SK-N-SH (cell line): ENCODE measurements around the gene EXOC6B.

Source experiments
- ELF1 ChIP-seq: IDR thresholded peaks from 2 replicates; pipeline ENCODE4 v1.4.0; 2012
- NFIC ChIP-seq: IDR thresholded peaks from 2 replicates; pipeline ENCODE4 v1.4.0; 2012; ENCODE audit warnings: borderline replicate concordance
- TF ChIP-seq, protein P1 (sequence below): fragments of 200-600 bp; sonication (generic); IDR thresholded peaks from 2 replicates; pipeline ENCODE4 v1.6.1; 2017; ENCODE audit warnings: antibody characterized with exemption, mild to moderate bottlenecking, moderate library complexity
- TF ChIP-seq, protein P2 (sequence below): IDR thresholded peaks from 2 replicates; pipeline ENCODE4 v1.4.0; 2012; ENCODE audit warnings: low read depth, borderline replicate concordance
- TF ChIP-seq, protein P3 (sequence below): IDR thresholded peaks from 2 replicates; pipeline ENCODE4 v1.4.0; 2012; ENCODE audit warnings: low read depth

DNA sequence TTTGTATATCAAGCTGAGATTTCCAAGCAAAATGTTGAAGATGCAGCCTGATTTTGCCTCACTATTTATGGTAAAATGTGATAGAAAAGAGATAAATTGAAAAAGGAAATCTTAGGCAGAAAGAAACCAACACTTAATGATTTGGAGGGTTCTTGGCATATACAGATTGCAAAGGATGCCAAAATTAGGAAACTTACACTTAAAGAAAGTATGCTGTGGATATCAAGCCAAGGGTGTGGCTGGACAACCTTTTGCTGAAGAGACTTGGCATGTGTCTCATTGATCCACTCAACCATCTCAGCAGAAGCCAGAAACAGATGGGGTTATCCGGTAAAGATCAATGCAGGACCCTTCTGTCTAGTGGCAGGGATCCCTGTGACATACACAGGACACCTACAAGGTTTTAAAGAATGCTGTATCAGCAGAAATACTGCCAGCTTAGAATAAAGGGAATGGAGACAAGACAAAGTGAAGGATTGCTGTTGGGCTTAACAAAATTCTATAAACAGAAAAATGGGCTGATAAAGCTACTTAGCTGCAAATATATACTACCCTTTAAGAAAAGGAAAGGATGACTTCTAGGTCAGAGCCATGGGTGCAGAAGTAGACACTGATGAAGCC is 570.9 kb downstream of the EXOC6B start:
- TF ChIP-seq, protein P1, sequence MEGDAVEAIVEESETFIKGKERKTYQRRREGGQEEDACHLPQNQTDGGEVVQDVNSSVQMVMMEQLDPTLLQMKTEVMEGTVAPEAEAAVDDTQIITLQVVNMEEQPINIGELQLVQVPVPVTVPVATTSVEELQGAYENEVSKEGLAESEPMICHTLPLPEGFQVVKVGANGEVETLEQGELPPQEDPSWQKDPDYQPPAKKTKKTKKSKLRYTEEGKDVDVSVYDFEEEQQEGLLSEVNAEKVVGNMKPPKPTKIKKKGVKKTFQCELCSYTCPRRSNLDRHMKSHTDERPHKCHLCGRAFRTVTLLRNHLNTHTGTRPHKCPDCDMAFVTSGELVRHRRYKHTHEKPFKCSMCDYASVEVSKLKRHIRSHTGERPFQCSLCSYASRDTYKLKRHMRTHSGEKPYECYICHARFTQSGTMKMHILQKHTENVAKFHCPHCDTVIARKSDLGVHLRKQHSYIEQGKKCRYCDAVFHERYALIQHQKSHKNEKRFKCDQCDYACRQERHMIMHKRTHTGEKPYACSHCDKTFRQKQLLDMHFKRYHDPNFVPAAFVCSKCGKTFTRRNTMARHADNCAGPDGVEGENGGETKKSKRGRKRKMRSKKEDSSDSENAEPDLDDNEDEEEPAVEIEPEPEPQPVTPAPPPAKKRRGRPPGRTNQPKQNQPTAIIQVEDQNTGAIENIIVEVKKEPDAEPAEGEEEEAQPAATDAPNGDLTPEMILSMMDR = no peak
- TF ChIP-seq, protein P2, sequence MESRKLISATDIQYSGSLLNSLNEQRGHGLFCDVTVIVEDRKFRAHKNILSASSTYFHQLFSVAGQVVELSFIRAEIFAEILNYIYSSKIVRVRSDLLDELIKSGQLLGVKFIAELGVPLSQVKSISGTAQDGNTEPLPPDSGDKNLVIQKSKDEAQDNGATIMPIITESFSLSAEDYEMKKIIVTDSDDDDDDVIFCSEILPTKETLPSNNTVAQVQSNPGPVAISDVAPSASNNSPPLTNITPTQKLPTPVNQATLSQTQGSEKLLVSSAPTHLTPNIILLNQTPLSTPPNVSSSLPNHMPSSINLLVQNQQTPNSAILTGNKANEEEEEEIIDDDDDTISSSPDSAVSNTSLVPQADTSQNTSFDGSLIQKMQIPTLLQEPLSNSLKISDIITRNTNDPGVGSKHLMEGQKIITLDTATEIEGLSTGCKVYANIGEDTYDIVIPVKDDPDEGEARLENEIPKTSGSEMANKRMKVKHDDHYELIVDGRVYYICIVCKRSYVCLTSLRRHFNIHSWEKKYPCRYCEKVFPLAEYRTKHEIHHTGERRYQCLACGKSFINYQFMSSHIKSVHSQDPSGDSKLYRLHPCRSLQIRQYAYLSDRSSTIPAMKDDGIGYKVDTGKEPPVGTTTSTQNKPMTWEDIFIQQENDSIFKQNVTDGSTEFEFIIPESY = no peak
- no peak for TF ChIP-seq ELF1
- TF ChIP-seq NFIC = no peak
- TF ChIP-seq, protein P3, sequence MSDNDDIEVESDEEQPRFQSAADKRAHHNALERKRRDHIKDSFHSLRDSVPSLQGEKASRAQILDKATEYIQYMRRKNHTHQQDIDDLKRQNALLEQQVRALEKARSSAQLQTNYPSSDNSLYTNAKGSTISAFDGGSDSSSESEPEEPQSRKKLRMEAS = no peak
